NCI-H2196 (cell line): Measurements from ENCODE around the gene ADD1.
A peak's percentile ranks its signal among the peaks of the same experiment; 100 is the strongest.
"Not testable (repeated sequence)": the region's sequence is repeated elsewhere in the genome, so short reads cannot be mapped to it uniquely, and the experiment has no call there.

ENCODE experiments used
- DNase-seq: peaks from one replicate; lab custom pipeline; 2025; ENCODE audit not compliant: unreplicated experiment; lab: John Stamatoyannopoulos, UW

Gene ADD1

DNA sequence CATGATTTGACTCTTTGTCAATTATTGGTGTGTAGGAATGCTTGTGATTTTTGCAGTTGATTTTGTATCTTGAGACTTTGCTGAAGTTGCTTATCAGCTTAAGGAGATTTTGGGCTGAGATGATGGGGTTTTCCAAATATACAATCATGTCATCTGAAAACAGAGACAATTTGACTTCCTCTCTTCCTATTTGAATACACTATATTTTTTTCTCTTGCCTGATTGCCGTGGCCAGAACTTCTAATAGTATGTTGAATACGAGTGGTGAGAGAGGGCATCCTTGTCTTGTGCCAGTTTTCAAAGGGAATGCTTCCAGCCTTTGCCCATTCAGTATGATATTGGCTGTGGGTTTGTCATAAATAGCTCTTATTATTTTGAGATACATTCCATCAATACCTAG is 74.7 kb downstream of the ADD1 start:
- DNase-seq, result not testable (repeated sequence)

DNA sequence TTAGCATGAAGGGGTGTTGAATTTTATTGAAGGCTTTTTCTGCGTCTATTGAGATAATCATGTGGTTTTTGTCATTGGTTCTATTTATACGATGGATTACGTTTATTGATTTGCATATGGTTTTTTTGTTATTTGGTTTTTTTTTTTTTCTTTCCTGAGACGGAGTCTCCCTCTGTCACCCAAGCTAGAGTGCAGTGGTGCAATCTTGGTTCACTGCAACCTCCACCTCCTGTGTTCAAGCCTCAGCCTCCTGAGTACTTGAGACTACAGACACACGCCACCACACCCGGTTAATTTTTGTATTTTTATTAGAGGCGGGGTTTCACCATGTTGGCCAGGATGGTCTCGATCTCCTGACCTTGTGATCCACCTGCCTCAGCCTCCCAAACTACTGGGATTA is 75.1 kb downstream of the ADD1 start:
- DNase-seq, result not testable (repeated sequence)

DNA sequence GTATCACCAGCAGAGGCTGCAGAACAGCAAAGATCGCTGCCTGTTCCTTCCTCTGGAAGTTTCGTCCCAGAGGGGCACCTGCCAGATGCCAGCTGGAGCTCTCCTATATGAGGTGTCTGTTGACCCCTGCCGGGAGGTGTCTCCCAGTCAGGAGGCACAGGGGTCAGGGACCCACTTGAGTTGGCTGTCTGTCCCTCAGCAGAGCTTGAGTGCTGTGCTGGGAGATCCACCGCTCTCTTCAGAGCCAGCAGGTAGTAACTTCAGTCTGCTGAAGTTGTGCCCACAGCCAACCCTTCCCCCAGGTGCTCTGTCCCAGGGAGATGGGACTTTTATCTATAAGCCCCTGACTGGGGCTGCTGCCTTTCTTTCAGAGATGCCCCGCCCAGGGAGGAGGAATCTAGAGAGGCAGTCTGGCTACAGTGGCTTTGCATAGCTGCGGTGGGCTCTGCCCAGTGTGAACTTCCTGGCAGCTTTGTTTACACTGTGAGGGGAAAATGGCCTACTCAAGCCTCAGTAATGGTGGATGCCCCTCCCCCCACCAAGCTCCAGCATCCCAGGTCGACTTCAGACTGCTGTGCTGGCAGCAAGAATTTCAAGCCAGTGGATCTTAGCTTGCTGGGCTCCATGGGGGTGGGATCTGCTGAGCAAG is 78.9 kb downstream of the ADD1 start:
- not testable (repeated sequence) for DNase-seq

DNA sequence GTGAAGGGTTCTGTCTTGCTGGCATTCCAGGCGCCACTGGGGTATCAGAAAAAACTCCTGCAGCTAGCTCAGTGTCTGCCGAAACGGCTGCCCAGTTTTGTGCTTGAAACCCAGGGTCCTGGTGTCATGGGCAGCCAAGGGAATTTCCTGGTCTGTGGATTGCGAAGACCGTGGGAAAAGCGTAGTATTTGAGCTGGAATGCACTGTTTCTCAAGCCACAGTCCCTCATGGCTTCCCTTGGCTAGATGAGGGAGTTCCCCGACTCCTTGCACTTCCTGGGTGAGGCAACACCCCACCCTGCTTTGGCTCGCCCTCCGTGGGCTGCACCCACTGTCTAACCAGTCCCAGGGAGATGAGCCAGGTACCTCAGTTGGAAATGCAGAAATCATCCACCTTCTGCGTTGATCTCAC is 79.5 kb downstream of the ADD1 start:
- no peak for DNase-seq

DNA sequence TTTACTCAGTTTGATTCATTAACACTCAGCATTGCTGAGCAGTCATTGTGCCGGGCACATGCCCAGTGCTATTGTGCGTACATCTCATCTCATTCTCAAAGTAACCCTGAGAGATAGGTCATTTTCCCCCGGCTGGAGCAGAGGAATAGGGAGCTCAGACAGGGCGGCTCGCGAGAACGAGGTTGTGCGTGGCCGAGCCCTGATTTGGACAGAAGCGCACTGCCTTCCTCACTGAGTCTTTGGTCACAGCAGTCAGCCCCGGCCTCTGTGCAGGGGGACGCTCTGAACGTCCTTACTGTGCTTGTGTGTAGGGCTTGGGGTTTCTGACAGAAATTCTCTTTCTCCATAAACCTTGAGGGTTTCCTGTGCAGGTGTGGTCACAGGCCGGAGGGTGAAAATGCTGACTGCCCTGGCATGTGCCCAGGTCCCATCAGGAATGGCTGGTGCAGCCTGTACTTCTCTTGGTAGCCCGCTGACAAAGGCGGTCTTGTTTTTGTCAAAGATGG is 80.1 kb downstream of the ADD1 start:
- no peak for DNase-seq

DNA sequence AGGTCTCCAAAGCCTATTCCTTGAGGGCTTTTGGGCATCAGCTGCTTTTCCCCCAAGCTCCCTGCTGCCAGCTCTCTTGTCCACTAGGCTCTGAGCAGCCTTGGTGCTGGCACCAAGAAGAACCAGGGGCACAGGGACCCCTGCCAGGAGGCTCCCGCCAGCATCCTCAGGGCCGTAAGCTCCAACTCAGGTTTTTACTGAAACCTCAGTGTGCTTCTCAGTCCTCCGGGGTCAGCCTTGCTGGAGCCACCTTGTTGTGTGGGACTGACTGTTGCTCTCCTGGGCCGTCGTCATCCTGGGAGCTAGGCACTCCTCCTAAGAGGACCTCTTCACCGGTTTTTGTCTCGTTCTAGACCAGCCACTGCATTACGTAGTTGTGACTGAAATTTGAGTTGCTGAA is 80.6 kb downstream of the ADD1 start:
- no peak for DNase-seq

DNA sequence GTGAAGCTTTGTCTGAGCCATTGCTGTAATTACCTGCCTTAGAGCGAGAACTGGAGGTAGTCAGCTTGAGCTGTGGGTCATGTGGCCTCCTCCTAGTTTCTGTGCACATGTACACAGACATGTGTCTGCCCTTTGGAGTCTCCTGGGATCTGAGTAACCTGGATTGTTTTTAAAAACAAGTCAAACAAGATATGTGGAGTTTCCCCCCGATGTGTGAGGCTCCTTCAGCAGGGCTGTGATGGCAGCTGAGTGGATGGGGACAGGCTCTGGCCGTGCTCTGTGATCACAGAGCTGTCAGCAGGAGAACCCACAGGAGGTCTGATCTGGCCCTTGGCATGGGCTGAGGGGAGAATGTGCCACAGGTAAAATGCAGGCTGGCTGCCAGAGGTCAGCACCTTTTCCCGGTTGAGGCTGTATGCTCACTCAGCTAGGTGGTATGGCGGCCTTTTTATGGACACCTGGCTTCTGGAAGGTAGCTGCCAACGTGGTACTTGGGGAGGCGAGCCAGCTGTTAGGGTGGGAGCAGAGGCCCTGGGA is 81.2 kb downstream of the ADD1 start:
- DNase-seq, result peak; percentile 42

DNA sequence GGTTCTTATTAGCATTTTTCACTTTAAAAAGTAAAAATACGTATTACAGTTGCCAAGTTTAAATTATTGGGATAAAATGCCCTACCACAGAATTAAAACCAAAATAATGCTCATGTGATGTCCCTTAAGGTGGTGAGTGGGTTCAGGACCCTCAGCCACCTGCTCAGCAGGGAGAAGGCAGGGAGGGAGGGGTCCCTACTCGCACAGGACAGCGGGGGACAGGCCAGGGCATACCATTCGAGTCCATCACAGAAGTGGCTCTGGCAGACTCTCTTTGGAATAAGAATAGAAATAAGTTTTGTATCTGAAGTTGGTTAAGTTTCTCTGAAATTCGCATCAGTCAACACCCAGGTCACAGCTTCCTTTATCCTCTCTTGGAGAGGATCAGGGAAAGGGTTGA is 81.9 kb downstream of the ADD1 start:
- no peak for DNase-seq

DNA sequence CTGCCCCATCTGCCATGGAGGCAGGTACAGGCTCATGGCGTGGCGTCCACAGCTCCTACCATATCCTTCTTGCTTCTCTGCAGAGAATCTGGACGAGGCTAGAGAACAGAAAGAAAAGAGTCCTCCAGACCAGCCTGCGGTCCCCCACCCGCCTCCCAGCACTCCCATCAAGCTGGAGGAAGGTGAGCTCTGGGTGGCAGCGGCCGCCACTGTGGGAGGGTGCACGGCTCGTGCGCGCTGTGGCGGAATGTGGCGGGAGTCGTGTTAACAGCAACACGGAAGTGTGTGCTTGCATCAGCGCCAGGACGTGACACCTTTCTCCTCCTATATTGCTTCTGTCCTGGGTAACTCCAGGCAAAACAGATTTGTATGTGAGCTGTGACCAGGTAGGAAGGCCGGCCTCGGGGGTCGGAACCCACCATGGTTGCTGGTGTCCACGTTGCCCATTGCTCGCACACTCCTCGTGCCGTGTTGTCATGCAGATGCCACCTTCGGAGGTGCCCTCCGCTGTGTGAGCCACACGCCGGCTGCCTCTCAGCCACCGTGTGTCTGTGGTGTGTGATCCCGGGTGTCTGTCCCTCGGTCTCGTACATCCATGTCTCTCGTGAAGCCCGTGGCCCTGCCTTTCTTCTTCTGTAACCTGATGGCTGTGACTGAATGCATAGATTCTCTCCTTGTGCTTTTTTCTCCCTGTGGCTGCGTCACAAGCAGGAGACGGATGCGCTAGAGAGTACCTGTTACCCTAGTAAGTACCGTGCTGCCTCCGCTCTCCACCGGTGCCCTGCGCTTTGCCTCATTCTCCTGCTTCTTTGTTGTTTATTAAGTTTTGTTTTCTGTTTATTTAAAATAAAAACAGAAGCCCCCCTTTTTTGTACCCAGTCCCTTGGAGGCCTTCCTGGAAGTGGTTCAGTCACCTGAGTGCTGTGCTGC is 82.6 kb downstream of the ADD1 start:
- DNase-seq, result no peak

DNA sequence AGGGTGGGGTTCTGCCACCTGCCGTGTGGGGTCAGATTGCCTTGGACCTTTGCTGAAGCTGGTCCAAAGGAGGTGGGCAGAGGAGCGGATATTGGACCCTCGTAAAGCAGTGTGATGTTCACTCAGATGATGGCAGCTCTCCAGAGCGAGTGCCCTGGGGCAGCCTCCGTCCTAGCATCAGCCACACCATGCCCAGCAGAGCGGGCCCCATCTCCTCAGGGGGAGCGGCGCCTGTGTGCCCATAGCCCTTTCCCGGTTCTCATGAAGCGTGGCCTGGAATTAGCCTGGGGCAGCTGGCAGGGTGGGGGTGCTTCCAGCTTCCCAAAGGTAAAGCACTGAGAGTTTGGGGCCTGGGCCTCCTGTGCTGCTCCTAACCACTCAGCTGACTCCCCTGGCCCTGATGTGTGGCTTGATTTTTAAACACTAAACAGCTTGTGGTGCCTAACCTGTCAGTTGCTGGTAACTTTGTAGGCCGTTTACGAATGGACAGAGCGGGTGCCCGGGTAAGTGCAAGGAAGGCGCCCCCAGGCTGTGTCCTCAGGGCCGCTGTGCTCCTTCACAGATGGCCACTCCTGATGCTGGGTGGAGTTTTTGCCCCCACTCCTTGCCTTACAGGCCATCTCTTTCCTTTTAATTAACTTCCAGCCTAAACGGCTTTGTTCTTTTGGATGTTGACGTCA is 83.5 kb downstream of the ADD1 start:
- DNase-seq, result no peak

DNA sequence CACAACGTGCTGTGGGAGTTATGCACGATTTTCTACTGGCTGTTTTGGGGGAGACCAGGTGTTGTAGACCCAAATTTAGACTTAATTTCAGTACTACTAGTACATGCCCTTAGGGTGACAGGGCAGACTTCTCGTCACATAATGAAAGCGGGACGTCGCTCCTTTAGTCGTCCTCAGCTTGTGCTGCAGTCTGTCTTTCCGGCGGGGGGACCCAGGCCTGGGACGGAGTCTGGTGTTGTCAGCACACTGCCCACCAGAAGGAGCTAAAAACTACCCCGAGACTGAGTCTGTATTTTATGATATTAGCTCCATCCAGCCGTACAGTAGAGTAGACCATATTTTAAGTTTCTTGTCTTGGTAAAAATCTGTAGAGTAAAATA is 84.0 kb downstream of the ADD1 start:
- DNase-seq, result no peak

DNA sequence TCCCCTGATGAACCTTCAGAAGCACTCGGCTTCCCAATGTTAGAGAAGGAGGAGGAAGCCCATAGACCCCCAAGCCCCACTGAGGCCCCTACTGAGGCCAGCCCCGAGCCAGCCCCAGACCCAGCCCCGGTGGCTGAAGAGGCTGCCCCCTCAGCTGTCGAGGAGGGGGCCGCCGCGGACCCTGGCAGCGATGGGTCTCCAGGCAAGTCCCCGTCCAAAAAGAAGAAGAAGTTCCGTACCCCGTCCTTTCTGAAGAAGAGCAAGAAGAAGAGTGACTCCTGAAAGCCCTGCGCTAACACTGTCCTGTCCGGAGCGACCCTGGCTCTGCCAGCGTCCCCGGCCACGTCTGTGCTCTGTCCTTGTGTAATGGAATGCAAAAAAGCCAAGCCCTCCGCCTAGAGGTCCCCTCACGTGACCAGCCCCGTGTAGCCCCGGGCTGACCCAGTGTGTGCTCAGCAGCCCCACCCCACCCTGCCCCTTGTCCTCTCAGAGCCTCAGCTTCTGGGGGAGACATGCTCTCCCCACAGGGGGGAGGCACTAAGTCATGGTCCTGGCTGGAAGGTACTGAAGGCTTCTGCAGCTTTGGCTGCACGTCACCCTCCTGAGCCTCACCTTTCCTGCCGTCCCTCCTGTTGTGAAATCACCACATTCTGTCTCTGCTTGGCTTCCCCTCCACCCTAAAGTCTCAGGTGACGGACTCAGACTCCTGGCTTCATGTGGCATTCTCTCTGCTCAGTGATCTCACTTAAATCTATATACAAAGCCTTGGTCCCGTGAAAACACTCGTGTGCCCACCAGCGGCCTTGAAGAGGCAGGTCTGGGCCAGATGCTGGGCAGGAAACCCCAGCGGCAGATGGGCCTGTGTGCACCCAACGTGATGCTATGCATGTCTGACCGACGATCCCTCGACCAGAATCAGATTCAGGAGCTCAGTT is 84.9 kb downstream of the ADD1 start:
- DNase-seq, result no peak

DNA sequence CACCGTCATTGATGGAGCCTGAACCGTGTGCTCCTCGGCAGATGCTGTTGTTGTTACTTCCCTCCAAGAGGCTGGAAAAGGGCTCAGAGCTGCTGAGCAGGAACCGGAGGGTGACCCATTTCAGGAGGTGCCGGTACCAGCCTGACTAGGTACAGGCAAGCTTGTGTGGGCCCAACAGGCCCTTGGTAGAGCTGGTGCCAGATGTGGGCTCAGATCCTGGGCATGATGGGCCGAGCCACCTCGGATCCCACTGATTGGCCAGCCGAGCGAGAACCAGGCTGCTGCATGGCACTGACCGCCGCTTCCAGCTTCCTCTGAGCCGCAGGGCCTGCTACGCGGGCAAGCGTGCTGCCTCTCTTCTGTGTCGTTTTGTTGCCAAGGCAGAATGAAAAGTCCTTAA is 85.8 kb downstream of the ADD1 start:
- DNase-seq, result no peak

DNA sequence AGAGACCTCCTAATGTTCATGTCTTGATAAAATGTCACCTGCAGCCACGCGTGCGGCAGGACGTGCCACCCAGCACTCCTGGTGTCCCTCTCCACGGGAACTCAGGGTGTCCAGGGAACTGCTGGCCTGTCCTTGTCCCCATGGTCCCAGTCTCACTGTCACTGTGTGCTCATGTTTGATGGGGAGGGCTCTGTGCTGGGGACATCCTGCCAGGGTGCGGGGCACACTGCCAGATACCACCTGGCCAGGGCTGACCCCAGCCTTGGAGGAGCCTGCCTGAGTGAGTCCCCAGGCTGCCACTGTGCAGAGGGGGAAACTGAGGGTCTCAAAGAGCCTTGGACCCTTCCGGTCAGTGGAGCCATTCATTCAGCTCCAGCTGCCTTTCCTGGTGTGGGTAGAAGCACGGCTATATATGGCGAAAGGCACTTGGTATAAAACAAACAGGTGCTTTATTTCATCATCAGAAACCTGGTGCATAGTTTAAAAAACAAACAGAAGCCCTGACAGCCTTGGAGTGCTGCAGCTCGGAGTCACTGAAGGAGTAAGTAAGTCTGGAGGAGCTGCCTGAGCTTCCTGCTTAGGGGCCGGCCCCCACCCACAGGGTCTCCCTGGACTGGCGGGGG is 86.6 kb downstream of the ADD1 start:
- peak; percentile 60 for DNase-seq

DNA sequence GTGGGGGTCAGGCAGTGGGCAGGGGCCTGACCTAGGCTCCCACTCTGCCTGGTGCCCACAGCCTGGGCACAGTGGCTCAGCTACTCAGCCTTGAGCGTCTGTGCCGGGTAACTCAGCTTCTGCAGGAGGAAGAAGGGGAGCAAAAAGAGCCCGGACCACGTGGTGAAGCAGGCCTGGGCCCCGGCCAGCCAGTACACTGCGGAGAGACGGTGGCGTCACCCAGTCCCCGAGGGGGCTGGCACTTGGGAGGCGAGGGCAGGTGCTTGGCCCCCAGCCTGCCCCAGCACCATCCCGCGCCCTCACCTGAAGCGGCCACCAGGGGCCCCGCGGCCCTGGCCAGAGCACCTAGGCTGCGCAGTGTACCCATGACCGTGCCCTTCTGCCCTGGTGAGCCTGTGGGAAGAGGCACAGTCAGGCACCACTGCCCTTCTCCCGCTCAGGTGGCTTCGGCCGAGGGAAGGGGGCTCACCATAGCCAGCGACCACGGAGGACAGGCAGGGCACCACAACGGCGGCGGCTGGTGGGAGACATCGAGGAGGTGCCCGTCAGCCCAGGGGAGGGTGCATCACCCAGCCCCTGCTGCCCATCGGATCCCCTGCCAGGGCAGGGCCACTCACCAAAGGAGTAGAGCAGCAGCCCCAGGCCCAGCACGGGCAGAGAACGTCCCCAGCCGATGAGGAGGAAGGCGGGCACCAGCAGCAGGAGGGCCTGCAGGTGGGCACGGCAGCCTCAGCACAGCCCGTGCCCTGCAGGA is 87.3 kb downstream of the ADD1 start:
- DNase-seq, result peak; percentile 93

DNA sequence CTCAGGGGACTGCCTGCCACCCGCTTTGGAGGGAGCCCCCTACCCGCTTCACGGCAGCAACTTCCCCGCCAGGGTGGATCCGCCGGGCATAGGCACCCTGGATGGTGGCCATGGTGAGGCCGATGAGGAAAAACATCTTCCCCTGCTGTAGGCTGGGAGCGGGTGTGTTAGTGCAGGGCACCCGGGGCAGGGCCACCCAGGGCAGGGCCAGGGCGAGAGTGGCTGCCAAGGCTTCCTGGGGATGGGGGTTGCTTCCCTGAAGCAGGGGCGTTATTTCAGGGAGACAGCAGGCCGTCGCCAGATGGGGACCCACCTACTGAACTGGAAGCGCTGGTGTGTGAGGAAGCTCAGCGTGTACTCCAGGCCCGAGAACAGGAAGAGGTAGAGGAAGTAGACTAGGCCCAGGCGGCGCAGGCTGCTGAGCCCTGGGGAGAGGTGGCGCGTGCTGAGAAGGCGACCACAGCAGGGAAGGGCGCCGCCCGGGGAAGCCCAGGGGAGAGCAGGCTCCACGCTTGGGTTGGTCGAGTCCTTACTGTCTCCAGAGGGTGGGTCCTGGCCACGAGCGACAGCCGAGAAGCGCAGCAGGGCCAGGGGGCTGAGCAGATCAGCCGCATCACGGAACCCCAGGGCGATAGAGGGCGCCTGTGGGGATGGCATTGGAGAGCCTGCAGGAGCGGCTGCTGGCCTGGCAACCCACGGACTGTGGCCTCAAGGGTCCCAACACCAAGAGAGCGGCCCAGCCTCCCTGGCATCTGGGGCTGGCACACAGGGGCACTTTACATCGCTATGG is 88.1 kb downstream of the ADD1 start:
- no peak for DNase-seq

DNA sequence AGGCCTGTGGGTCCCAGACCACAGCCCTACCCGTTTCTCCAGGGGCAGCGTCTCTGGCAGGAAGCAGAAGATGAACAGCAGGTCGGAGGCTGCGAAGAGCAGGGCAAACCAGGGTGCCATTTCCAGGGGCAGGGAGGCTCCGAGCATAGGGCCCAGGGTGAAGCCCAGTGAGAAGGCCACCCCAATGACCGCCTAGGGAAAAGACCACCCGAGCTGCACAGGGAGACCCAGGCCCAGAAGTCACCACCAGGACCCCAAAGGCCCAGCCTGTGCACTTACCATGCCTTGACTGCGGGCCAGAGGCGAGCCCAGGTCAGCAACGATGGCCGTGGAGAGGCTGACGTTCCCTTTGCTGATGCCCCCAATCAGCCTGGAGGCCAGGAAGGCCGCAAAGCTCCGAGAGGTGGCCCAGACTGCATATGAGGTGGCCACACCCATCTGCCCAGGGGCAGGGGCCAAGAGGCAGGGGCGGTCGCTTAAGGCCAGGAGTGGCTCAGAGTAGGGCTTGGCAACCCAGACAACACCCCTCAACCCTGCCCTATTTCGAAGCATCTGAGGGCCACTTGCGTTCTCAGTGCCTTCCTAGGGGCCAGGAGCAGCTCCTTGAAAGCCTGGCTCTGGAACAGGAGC is 88.8 kb downstream of the ADD1 start:
- DNase-seq, result no peak
